Endodermal cell (in vitro differentiated cells): ENCODE measurements around the gene RAB6A. TPM values are rescaled to one million over a fixed set of nuclear protein-coding genes. Genes with fewer than 3 reads are reported as not detected.
"Not testable (repeated sequence)": the region's sequence is repeated elsewhere in the genome, so short reads cannot be mapped to it uniquely, and the experiment has no call there.

ENCODE experiments used
- DNase-seq: peaks from one replicate; pipeline ENCODE4 v3.0.0-alpha.2; 2017
- H3K27ac ChIP-seq: 2 replicates; pipeline ENCODE4 v1.5.1; 2013; ENCODE audit warnings: mild to moderate bottlenecking, low read depth, low read length, moderate library complexity
- H3K27me3 ChIP-seq: 2 replicates; pipeline ENCODE4 v1.6.1; 2013; ENCODE audit warnings: mild to moderate bottlenecking, low read length, moderate library complexity; ENCODE audit not compliant: insufficient read depth, control insufficient read depth, poor library complexity, severe bottlenecking
- H3K36me3 ChIP-seq: 2 replicates; pipeline ENCODE4 v1.7.0; 2013; ENCODE audit warnings: mild to moderate bottlenecking, low read length, moderate library complexity; ENCODE audit not compliant: control insufficient read depth, insufficient read depth
- H3K4me1 ChIP-seq: one replicate; pipeline ENCODE4 v1.7.0; 2013; ENCODE audit warnings: low read length; ENCODE audit not compliant: control insufficient read depth, insufficient read depth
- H3K4me3 ChIP-seq: 2 replicates; pipeline ENCODE4 v1.5.1; 2013; ENCODE audit warnings: mild to moderate bottlenecking, low read length, moderate library complexity
- H3K9ac ChIP-seq: 2 replicates; pipeline ENCODE4 v1.6.1; 2013; ENCODE audit warnings: mild to moderate bottlenecking, low read length, moderate library complexity; ENCODE audit not compliant: poor library complexity, severe bottlenecking; ENCODE audit errors: extremely low read depth
- H3K9me3 ChIP-seq: 2 replicates; pipeline ENCODE4 v1.6.1; 2013; ENCODE audit warnings: mild to moderate bottlenecking, low read length, moderate library complexity; ENCODE audit not compliant: control insufficient read depth
- H3K27ac Mint-ChIP-seq: 2 replicates; pipeline ENCODE4 v1.8.0; 2020; ENCODE audit warnings: mixed read lengths
- H3K27me3 Mint-ChIP-seq: 2 replicates; pipeline ENCODE4 v1.8.0; 2021; ENCODE audit warnings: mild to moderate bottlenecking, mixed read lengths; ENCODE audit not compliant: insufficient read depth
- H3K36me3 Mint-ChIP-seq: 2 replicates; pipeline ENCODE4 v1.8.0; 2020; ENCODE audit warnings: low read depth, mixed read lengths
- H3K4me1 Mint-ChIP-seq: 2 replicates; pipeline ENCODE4 v1.8.0; 2020; ENCODE audit warnings: mixed read lengths
- H3K4me3 Mint-ChIP-seq: 2 replicates; pipeline ENCODE4 v1.8.0; 2020; ENCODE audit warnings: mild to moderate bottlenecking, moderate library complexity, mixed read lengths
- H3K9me3 Mint-ChIP-seq: 2 replicates; pipeline ENCODE4 v1.8.0; 2020; ENCODE audit warnings: mild to moderate bottlenecking, mixed read lengths
- WGBS, 2 experiments: methylation state at CpG; one replicate each; pipeline versions ENCODE4 v1.1.5 to v1.1.7; 2013; ENCODE audit warnings: missing lambda C conversion rate in 2 of 2, mixed read lengths in 1 of 2; ENCODE audit not compliant: insufficient coverage in 1 of 2, insufficient read length in 1 of 2; 5-methylcytosine and 5-hydroxymethylcytosine counted together
- total RNA-seq, 2 donors: library from RNA; stranded (reverse); fragmentation: NEBNext Ultra II Directional in 1 of 2; extraction: Animal tissue kit (Norgen Biotek cat#: 25700) in 1 of 2; gene quantifications; 2 replicates in 1 of 2; 3 replicates in 1 of 2; pipeline ENCODE4 v1.2.1, GENCODE V29; 2021
- TF ChIP-seq, protein P1 (sequence below): fragments of 200-600 bp; sonication (generic); conservative IDR thresholded peaks from 2 replicates; pipeline ENCODE4 v1.5.0; 2021; ENCODE audit warnings: antibody characterized with exemption, mild to moderate bottlenecking

Gene RAB6A
- total RNA-seq, 2 donors from 2014 or later = 77.9 to 79.5 TPM

DNA sequence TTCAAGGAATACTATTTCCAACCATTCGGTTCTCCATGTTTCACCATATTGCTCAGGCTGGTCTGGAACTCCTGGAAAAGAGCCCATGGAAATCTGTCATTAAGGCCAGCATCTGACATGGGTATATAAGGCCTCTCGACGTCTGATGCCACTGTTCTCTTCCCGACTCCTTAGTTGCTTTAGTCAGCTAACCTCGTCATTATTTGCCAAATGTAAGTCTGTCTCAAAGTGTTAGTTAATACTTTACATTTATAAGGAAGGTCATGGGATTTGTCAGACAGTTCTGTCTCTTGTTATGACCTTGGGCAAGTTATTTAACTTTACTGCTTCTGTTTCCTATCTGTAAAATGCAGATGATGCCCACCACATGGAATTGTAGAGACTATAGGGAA, 28.4 kb upstream of the RAB6A start:
- Mint-ChIP-seq H3K27ac (no peak overlapping the region), H3K27me3 (no peaks in the 10 kb centered on the region), H3K36me3 (peaks cover 3% of the 10 kb centered on the region), H3K4me3 (peak overlapping the region; percentile 90), H3K9me3 (no peaks in the 10 kb centered on the region), H3K4me1 (peaks cover 10% of the 10 kb centered on the region)
- H3K27ac ChIP-seq = no peak overlapping the region
- H3K36me3 ChIP-seq = no peaks in the 10 kb centered on the region
- H3K9ac ChIP-seq = no peak overlapping the region
- H3K9me3 ChIP-seq = no peaks in the 10 kb centered on the region
- peaks cover 10% of the 10 kb centered on the region for H3K4me1 ChIP-seq
- H3K4me3 ChIP-seq = peak overlapping the region; percentile 86
- 97 to 98% methylated on average over 5 of the region's 5 CpGs for WGBS, 2 experiments
- TF ChIP-seq, protein P1, sequence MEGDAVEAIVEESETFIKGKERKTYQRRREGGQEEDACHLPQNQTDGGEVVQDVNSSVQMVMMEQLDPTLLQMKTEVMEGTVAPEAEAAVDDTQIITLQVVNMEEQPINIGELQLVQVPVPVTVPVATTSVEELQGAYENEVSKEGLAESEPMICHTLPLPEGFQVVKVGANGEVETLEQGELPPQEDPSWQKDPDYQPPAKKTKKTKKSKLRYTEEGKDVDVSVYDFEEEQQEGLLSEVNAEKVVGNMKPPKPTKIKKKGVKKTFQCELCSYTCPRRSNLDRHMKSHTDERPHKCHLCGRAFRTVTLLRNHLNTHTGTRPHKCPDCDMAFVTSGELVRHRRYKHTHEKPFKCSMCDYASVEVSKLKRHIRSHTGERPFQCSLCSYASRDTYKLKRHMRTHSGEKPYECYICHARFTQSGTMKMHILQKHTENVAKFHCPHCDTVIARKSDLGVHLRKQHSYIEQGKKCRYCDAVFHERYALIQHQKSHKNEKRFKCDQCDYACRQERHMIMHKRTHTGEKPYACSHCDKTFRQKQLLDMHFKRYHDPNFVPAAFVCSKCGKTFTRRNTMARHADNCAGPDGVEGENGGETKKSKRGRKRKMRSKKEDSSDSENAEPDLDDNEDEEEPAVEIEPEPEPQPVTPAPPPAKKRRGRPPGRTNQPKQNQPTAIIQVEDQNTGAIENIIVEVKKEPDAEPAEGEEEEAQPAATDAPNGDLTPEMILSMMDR = no peak
- no peaks in the 10 kb centered on the region for H3K27me3 ChIP-seq
- DNase-seq = no peak

DNA sequence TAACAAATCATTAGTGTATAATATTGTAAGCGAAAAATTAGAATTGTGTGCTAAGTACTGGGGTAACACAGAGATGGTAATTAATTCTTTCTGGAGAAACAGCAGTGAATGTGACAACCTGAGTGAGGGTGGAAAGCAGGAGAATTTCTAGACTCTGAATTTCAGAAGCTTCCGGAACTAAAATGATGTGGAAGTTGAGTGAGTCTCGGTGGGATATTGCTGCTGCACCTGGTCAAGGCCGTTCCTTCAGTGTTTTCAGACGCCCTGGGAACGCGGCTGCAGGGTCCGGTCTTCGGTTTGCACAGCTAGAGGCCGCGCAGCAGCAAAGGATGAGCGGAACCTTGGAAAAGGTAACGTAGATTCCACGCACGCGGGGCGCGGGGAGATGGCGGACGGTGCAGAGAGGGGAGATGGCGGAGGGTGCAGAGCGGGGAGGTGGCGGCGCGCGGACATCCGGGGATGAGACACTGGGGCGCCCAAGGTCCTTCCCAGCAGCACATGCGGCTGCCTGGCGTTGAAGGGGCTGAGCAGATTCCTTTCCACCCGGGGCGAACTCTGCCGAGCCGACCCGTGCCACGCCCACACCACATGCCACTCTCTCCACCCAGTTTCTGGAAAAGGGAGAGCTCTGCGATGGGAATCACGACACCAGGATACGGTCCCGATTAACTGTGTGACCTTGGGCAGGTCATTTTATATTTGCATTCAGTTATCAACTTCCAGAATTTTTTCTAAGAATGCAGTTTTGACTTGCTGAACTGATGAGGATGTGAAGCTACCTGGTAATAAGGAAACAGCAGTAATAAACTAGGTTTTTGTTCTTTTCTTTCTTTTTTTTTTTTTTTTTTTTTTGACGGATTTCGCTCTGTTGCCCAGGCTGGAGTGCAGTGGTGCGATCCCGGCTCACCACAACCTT, 27.0 kb upstream of the RAB6A start, which contains the start of gene MRPL48:
TSS of gene MRPL48 (plus strand) at position 232 of the 916 bp plus-strand sequence. CDS start at position 330, 98 bp downstream.
- WGBS, 2 experiments = 8 to 29% methylated on average over 10 to 44 of the region's 44 CpGs
- no peaks in the 10 kb centered on the region for H3K27me3 ChIP-seq
- Mint-ChIP-seq H3K27ac (peak within 1 kb of the TSS; percentile 99), H3K36me3 (no peaks in the 10 kb centered on the region), H3K4me3 (peak within 1 kb of the TSS; percentile 90), H3K4me1 (peaks cover 10% of the 10 kb centered on the region), H3K9me3 (no peaks in the 10 kb centered on the region), H3K27me3 (no peaks in the 10 kb centered on the region)
- TF ChIP-seq, protein P1 = no peak
- H3K4me1 ChIP-seq = peaks cover 10% of the 10 kb centered on the region
- peak within 1 kb of the TSS; percentile 98 for H3K27ac ChIP-seq
- H3K9ac ChIP-seq = peak within 1 kb of the TSS; percentile 73
- H3K9me3 ChIP-seq = no peaks in the 10 kb centered on the region
- peak; percentile 95 for DNase-seq
- peak within 1 kb of the TSS; percentile 86 for H3K4me3 ChIP-seq
- H3K36me3 ChIP-seq = no peaks in the 10 kb centered on the region

DNA sequence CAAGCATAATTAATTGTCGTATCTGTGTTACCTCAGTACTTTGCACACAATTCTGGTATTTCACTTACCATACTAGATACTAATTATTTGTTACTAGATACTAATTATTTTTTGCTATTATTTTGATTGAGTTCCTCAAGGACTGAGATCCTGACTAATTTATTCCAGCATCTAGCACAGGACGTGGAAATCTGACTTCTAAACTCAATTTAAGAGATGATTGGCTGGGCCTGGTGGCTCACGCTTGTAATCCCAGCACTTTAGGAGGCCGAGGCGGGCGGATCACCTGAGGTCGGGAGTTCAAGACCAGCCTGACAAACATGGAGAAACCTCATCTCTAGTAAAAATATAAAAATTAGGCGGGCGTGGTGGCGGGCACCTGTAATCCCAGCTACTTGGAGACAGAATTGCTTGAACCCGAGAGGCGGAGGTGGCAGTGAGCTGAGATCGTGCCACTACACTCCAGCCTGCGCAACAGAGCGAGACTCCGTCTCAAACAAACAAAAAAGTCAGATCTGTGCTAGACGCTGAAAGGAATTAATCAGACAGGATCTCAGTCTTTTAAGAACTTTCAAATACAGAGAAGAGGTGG, 26.3 kb upstream of the RAB6A start:
- Histone ChIP-seq H3K4me1 (peaks cover 4% of the 10 kb centered on the region), H3K27ac (peak overlapping the region; percentile 98), H3K4me3 (peak overlapping the region; percentile 86), H3K9ac (peak overlapping the region; percentile 73), H3K27me3 (no peaks in the 10 kb centered on the region), H3K9me3 (no peaks in the 10 kb centered on the region), H3K36me3 (no peaks in the 10 kb centered on the region)
- H3K9me3 Mint-ChIP-seq = no peaks in the 10 kb centered on the region
- H3K36me3 Mint-ChIP-seq = no peaks in the 10 kb centered on the region
- 87 to 88% methylated on average over 16 to 17 of the region's 17 CpGs for WGBS, 2 experiments
- H3K27me3 Mint-ChIP-seq = no peaks in the 10 kb centered on the region
- no peak for DNase-seq
- peaks cover 4% of the 10 kb centered on the region for H3K4me1 Mint-ChIP-seq
- TF ChIP-seq, protein P1 = no peak
- H3K27ac Mint-ChIP-seq = peak overlapping the region; percentile 99
- H3K4me3 Mint-ChIP-seq = peak overlapping the region; percentile 90

GRCh38 chr11:73785467-73785866, 24.6 kb upstream of the RAB6A start:
- H3K27me3 ChIP-seq, H3K36me3 ChIP-seq, H3K9me3 Mint-ChIP-seq, H3K4me1 ChIP-seq, DNase-seq, H3K9me3 ChIP-seq, H3K4me3 Mint-ChIP-seq, H3K36me3 Mint-ChIP-seq, H3K27me3 Mint-ChIP-seq, H3K27ac Mint-ChIP-seq, H3K4me3 ChIP-seq, H3K9ac ChIP-seq, H3K4me1 Mint-ChIP-seq, H3K27ac ChIP-seq: not testable (repeated sequence)
